Panc1 (cell line): Measurements from ENCODE around the gene C19orf44. TPM values are rescaled to one million over a fixed set of nuclear protein-coding genes. Genes with fewer than 3 reads are reported as not detected.

Experiments used
- ATAC-seq: fragments of 200-7000 bp; cut with Tn5 transposase; 2 replicates; pipeline ENCODE4 v1.9.1; 2020; ENCODE audit warnings: mild to moderate bottlenecking, moderate library complexity
- BruUV-seq: library from RNA; stranded (reverse); fragments of 400-500 nt; replicated peaks from 2 replicates; lab custom pipeline; 2021; lab: Mats Ljungman, UMichigan
- CTCF ChIA-PET: fragments of 300-600 bp; sonication (Branson Sonifier 250); formaldehyde crosslinking; loops from one replicate; lab custom pipeline; 2022; ENCODE audit warnings: antibody characterized with exemption; lab: Charles Lee
- POLR2A ChIA-PET: fragments of 300-600 bp; sonication (Branson Sonifier 250); formaldehyde crosslinking; loops from one replicate; lab custom pipeline; 2022; ENCODE audit warnings: antibody characterized with exemption; lab: Charles Lee
- DNase-seq: peaks from one replicate; pipeline ENCODE4 v3.0.0-alpha.2; 2010; ENCODE audit warnings: low read depth, low spot score
- H3K27ac ChIP-seq: 2 replicates; pipeline ENCODE4 v1.5.1; 2011; ENCODE audit warnings: mild to moderate bottlenecking, low read length, inconsistent platforms
- H3K27me3 ChIP-seq: fragments of 200-500 bp; sonication (Bioruptor generic); 2 replicates; pipeline ENCODE4 v1.6.0; 2014; ENCODE audit warnings: low read length, inconsistent platforms; ENCODE audit not compliant: control insufficient read depth, insufficient read depth
- H3K36me3 ChIP-seq: fragments of 200-500 bp; sonication (Bioruptor generic); 2 replicates; pipeline ENCODE4 v1.5.1; 2014; ENCODE audit warnings: inconsistent platforms, mild to moderate bottlenecking, low read length, moderate library complexity; ENCODE audit not compliant: control insufficient read depth, insufficient read depth
- H3K4me1 ChIP-seq: 2 replicates; pipeline ENCODE4 v1.5.1; 2011; ENCODE audit warnings: inconsistent platforms, mild to moderate bottlenecking, low read length, moderate library complexity; ENCODE audit not compliant: control insufficient read depth, insufficient read depth
- H3K4me3 ChIP-seq, 2 experiments: 2 replicates each; pipeline ENCODE4 v1.5.1; 2011 to 2012; ENCODE audit warnings: low read depth in 2 of 2, low read length in 2 of 2, mild to moderate bottlenecking in 2 of 2, inconsistent platforms in 1 of 2, moderate library complexity in 1 of 2
- H3K9me3 ChIP-seq: fragments of 200-500 bp; sonication (Bioruptor generic); 2 replicates; pipeline ENCODE4 v1.5.1; 2014; ENCODE audit warnings: low read depth, mild to moderate bottlenecking, inconsistent platforms, low read length, moderate library complexity; ENCODE audit not compliant: control insufficient read depth, insufficient read depth
- CTCF ChIP-seq: fragments of 450-650 bp; IDR thresholded peaks from 2 replicates; pipeline ENCODE4 v1.5.1; 2017; ENCODE audit warnings: mild to moderate bottlenecking
- POLR2AphosphoS5 ChIP-seq: IDR thresholded peaks from 2 replicates; pipeline ENCODE4 v1.6.1; 2012; ENCODE audit warnings: mild to moderate bottlenecking, low read depth, low read length, moderate library complexity
- REST ChIP-seq, 2 experiments: IDR thresholded peaks; 2 replicates each; pipeline ENCODE4 v1.6.1; 2011 to 2012; ENCODE audit warnings: low read depth in 2 of 2, control low read depth in 1 of 2, low read length in 1 of 2, mild to moderate bottlenecking in 1 of 2, moderate library complexity in 1 of 2; ENCODE audit not compliant: insufficient read depth in 1 of 2
- SIN3A ChIP-seq: IDR thresholded peaks from 2 replicates; pipeline ENCODE4 v1.6.1; 2012; ENCODE audit warnings: low read depth, mild to moderate bottlenecking, low read length, moderate library complexity, borderline replicate concordance; ENCODE audit not compliant: insufficient read depth
- TCF7L2 ChIP-seq: IDR thresholded peaks from 2 replicates; pipeline ENCODE4 v1.6.1; 2011; ENCODE audit warnings: mild to moderate bottlenecking, low read depth, low read length, inconsistent platforms
- in situ Hi-C: cut with HindIII; loops from 2 replicates; pipeline ENCODE4 v1.10.0; 2016; ENCODE audit warnings: low sequenced_read_pairs, low pct_unique_long_range_greater_than_20kb
- intact Hi-C: fragments of 100-400 bp; cut with micrococcal nuclease; formaldehyde crosslinking; loops from one replicate; pipeline ENCODE4 v1.10.0; 2022; ENCODE audit not compliant: unreplicated experiment
- total RNA-seq: library from RNA; stranded (reverse); gene quantifications from one replicate; pipeline ENCODE4 v1.2.1, GENCODE V29; 2021; ENCODE audit not compliant: unreplicated experiment

C19orf44 gene
- total RNA-seq, 1 experiment from 2014 or later = 4.4 TPM

GRCh38 chr19:16554776-16555175 is 58.6 kb downstream of the C19orf44 start:
- DNase-seq (no peak), ATAC-seq (no peak)
- H3K27me3 ChIP-seq = no peaks in the 10 kb centered on the region
- no peaks in the 10 kb centered on the region for H3K9me3 ChIP-seq
- ChIA-PET POLR2A (no interaction called here), CTCF (no interaction called here)
- intact Hi-C loops (no loop called here), in situ Hi-C loops (no loop called here)
- BruUV-seq = no TSS peak
- H3K4me1 ChIP-seq = no peaks in the 10 kb centered on the region
- no peak overlapping the region for H3K27ac ChIP-seq
- H3K4me3 ChIP-seq = no peak overlapping the region
- H3K36me3 ChIP-seq = no peaks in the 10 kb centered on the region; the same call in 1 of the 2 replicates
- no peak for TF ChIP-seq SIN3A
- no peak for TF ChIP-seq POLR2AphosphoS5
- TF ChIP-seq TCF7L2 = no peak
- no peak for TF ChIP-seq REST (IDR thresholded peaks at IDR 0.05; ENCODE audit: insufficient read depth in 1 of 2, low read depth in 2 of 2, low read length in 1 of 2)
- no peak for TF ChIP-seq CTCF

- Histone ChIP-seq H3K4me3 (no peak overlapping the region), H3K4me1 (no peaks in the 10 kb centered on the region), H3K27me3 (no peaks in the 10 kb centered on the region), H3K27ac (no peak overlapping the region), H3K36me3 (peaks cover 2% of the 10 kb centered on the region; the same call in 1 of the 2 replicates), H3K9me3 (no peaks in the 10 kb centered on the region)
- ATAC-seq (no peak), DNase-seq (no peak)
- no TSS peak for BruUV-seq
- in situ Hi-C loops (no loop called here), intact Hi-C loops (no loop called here)
- ChIA-PET CTCF (no interaction called here), POLR2A (no interaction called here)
- no peak for TF ChIP-seq SIN3A
- no peak for TF ChIP-seq REST (IDR thresholded peaks at IDR 0.05; ENCODE audit: insufficient read depth in 1 of 2, low read depth in 2 of 2, low read length in 1 of 2)
Measured at GRCh38 chr19:16559780-16560276, 63.6 kb downstream of the C19orf44 start.
